SU-DHL-6 (cell line): Measurements from ENCODE around the gene XPO6.

Source experiments
- H2AFZ ChIP-seq: fragments of 200-600 bp; sonication (generic); 2 replicates; pipeline ENCODE4 v1.6.1; 2014; ENCODE audit warnings: low read depth, mild to moderate bottlenecking, moderate library complexity, mixed read lengths, antibody characterized with exemption, low read length; ENCODE audit not compliant: severe bottlenecking
- H3F3A ChIP-seq: fragments of 200-600 bp; shearing (Covaris generic); 2 replicates; pipeline ENCODE4 v1.6.0; 2016; ENCODE audit warnings: antibody characterized with exemption, mild to moderate bottlenecking; ENCODE audit not compliant: insufficient read depth
- H3K27ac ChIP-seq: fragments of 200-600 bp; sonication (generic); 2 replicates; pipeline ENCODE4 v1.5.1; 2016; ENCODE audit warnings: low read depth, mild to moderate bottlenecking, low read length, moderate library complexity, mixed read lengths
- H3K27me3 ChIP-seq: fragments of 200-600 bp; sonication (generic), shearing (Covaris generic); 2 replicates; pipeline ENCODE4 v1.6.0; 2014; ENCODE audit warnings: mild to moderate bottlenecking, low read length
- H3K36me3 ChIP-seq: fragments of 200-600 bp; sonication (generic); 2 replicates; pipeline ENCODE4 v1.6.1; 2014; ENCODE audit warnings: mild to moderate bottlenecking, low read length, mixed read lengths
- H3K4me2 ChIP-seq: fragments of 300-600, 200-600 bp; shearing (Covaris generic), sonication (generic); 2 replicates; pipeline ENCODE4 v1.6.0; 2014; ENCODE audit warnings: low read length, low read depth, mild to moderate bottlenecking; ENCODE audit not compliant: poor library complexity, severe bottlenecking
- H3K4me3 ChIP-seq: fragments of 200-600 bp; sonication (generic); 2 replicates; pipeline ENCODE4 v1.5.1; 2014; ENCODE audit warnings: antibody characterized with exemption, low read length, mild to moderate bottlenecking, mixed read lengths; ENCODE audit not compliant: insufficient read depth, poor library complexity, severe bottlenecking
- H3K79me2 ChIP-seq: fragments of 200-600 bp; sonication (generic); 2 replicates; pipeline ENCODE4 v1.6.1; 2014; ENCODE audit warnings: mild to moderate bottlenecking, low read length, moderate library complexity; ENCODE audit not compliant: insufficient read depth
- H3K9ac ChIP-seq: fragments of 200-600 bp; sonication (generic); 2 replicates; pipeline ENCODE4 v1.7.0; 2014; ENCODE audit warnings: mild to moderate bottlenecking, low read length
- H3K9me2 ChIP-seq: fragments of 200-600 bp; sonication (generic); replicated peaks from 2 replicates; pipeline ENCODE4 v1.6.1; 2014; ENCODE audit warnings: low read length; ENCODE audit not compliant: insufficient read depth
- H3K9me3 ChIP-seq: fragments of 200-600 bp; sonication (generic); 2 replicates; pipeline ENCODE4 v1.6.1; 2014; ENCODE audit warnings: low read length, mixed read lengths; ENCODE audit not compliant: insufficient read depth
- H4K20me1 ChIP-seq: fragments of 200-600 bp; sonication (generic); 2 replicates; pipeline ENCODE4 v1.6.1; 2014; ENCODE audit warnings: low read depth, mild to moderate bottlenecking, antibody characterized with exemption, low read length, moderate library complexity, mixed read lengths
- CTCF ChIP-seq: fragments of 200-600 bp; sonication (generic); IDR thresholded peaks from one replicate; pipeline ENCODE4 v1.5.1; 2017; ENCODE audit warnings: antibody characterized with exemption, mild to moderate bottlenecking, low read length, moderate library complexity; ENCODE audit not compliant: insufficient read depth, poor library complexity, severe bottlenecking
- EZH2phosphoT487 ChIP-seq: fragments of 200-600 bp; sonication (generic), shearing (Covaris generic); conservative IDR thresholded peaks from 2 replicates; pipeline ENCODE4 v1.6.1; 2018; ENCODE audit warnings: mild to moderate bottlenecking, antibody characterized with exemption, low read length, moderate library complexity, mixed read lengths

The XPO6 gene

GRCh38 chr16:28202147-28202746 lies 9.5 kb downstream of the XPO6 start:
- Histone ChIP-seq H3K27ac (no peak overlapping the region), H2AFZ (no peak overlapping the region), H3K9me3 (no peaks in the 10 kb centered on the region), H4K20me1 (no peaks in the 10 kb centered on the region; the same call in 1 of the 2 replicates), H3K4me2 (no peak overlapping the region), H3K9me2 (no peaks in the 10 kb centered on the region), H3K79me2 (peaks cover 96% of the 10 kb centered on the region), H3K9ac (no peak overlapping the region), H3K27me3 (no peaks in the 10 kb centered on the region), H3F3A (0 out of 2 replicates have a peak, but pooled peaks cover 3% of the 10 kb centered on the region), H3K4me3 (no peak overlapping the region), H3K36me3 (peaks cover 27% of the 10 kb centered on the region; the same call in 1 of the 2 replicates)
- TF ChIP-seq CTCF: no peak
- no peak for TF ChIP-seq EZH2phosphoT487

DNA sequence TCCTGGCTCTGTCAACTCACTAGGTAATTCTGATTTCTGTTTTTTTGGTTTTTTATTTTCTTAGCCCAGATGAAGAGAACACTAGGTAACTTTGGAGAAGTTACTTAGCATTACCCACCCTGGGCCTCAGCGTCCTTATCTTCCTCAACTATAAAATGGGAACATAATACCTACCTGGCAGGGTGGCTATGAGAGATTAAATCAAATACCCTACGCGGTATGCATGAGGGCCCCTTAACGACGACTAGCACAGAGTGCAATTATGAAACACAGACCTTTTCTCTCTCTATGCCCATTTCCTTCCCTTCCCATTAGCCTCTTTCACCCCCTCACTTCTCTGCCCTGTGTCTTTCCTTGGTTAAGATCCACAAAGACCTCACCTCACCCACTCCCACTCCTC lies 11.1 kb downstream of the XPO6 start:
- Histone ChIP-seq H3K4me3 (no peak overlapping the region), H3K27ac (no peak overlapping the region), H3K36me3 (peaks cover 25% of the 10 kb centered on the region; the same call in 1 of the 2 replicates), H3K9me2 (no peaks in the 10 kb centered on the region), H4K20me1 (no peaks in the 10 kb centered on the region; the same call in 1 of the 2 replicates), H3F3A (0 out of 2 replicates have a peak, but pooled peaks cover 3% of the 10 kb centered on the region), H3K79me2 (peaks cover 98% of the 10 kb centered on the region), H3K4me2 (no peak overlapping the region), H3K27me3 (no peaks in the 10 kb centered on the region), H2AFZ (no peak overlapping the region), H3K9ac (no peak overlapping the region), H3K9me3 (no peaks in the 10 kb centered on the region)
- TF ChIP-seq CTCF: no peak
- no peak for TF ChIP-seq EZH2phosphoT487

DNA sequence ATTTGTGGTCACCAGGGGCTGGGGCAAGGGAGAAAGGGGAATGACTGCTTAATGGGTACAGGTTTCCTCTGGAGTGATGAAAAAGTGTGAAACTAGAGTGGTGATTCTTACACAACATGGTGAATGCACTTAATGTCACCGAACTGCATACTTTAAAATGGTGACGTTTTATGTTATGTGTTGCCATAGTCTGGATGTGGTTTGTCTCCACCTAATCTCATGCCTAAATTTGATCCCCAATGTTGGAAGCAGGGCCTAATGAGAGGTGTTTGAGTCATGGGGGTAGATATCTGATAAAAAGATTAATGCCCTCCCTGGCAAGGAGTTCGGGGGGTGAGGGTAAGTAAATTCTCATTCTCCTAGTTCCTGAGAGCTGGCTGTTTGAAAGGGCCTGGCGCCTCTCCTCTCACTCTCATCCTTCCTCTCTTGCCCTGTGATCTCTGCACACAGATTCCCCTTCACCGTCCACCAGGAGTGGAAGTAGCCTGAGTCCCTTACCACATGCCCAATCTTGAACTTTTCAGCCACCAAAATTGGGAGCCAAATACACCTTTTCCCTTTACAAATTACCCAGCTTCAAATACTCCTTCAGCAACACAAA lies 15.3 kb downstream of the XPO6 start:
- peaks cover 5% of the 10 kb centered on the region; the same call in 1 of the 2 replicates for H3K36me3 ChIP-seq

More for the DNA sequence above, 15.3 kb downstream of the XPO6 start:
- Histone ChIP-seq H3K9me2 (no peaks in the 10 kb centered on the region), H3K4me3 (no peak overlapping the region), H3K9ac (no peak overlapping the region), H3F3A (0 out of 2 replicates have a peak, but pooled peaks cover 3% of the 10 kb centered on the region), H3K27ac (no peak overlapping the region), H3K4me2 (no peak overlapping the region), H2AFZ (no peak overlapping the region), H3K79me2 (peaks cover 98% of the 10 kb centered on the region), H3K9me3 (no peaks in the 10 kb centered on the region), H3K27me3 (no peaks in the 10 kb centered on the region), H4K20me1 (no peaks in the 10 kb centered on the region; the same call in 1 of the 2 replicates)
- TF ChIP-seq EZH2phosphoT487: no peak
- TF ChIP-seq CTCF: no peak
